Measurements from ENCODE around the gene KIAA0232.
"Not testable (repeated sequence)": the region's sequence is repeated elsewhere in the genome, so short reads cannot be mapped to it uniquely, and the experiment has no call there.

KIAA0232 gene

DNA sequence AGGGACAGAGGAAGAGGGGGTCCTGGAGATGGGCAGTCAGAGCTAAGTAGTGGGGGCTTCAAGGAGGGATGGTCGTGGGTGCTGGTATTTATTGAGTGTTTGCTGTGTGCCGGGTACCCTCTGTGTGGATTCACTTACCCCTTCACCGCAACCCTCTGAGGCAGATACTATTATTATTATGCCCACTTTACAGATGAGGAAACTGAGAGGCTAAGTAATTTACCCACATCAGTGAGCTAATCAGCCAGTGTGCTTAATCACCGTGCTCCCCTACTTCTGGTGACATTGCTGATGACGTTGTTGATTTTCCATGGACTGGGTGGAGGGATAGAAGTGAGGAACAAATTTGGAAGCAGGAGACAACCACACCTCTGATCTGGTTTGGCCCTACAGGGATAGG, 4.1 kb upstream of the KIAA0232 start:
- DNase-seq: no peak

DNA sequence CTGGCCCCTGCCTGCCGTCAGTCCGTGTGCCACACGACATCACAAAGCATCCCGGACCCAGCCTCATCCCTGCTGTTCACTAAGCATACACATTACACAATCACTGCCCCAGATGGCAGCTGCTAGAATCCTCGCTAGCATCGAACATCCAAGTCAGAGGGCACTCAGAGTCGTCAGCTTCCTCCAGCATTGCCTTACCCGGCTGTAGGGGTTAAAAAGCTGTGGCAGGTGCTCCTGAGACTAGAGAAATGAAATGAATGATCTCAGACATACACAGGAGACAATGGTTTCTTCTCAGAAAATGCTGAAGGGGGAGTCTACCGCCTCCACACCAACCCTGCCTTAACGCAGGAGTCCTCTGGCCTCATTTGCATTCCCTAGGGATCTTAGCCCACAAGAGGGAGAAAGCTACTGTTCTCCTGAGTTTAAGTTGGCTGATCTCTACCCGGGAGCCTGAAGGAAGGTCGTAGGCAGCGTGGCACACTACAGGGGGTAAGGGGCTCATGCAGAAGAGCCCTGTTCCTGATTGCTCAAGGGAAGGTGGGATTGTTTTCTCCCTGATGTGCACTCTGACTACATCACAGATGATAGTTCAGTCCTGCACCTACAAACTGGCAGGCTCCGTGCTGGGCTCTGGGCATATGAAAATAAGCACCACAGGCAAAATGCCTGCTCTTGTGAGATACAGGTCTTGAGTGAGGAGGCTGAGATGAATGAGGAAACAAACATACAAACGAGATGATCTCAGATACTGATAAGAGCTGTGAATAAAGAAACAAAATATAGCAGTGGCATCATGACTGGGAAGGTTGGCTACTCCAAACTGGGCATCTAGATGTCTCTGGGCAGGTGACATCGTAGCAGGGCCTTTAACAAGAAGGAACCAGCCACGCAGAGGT, 2.6 kb upstream of the KIAA0232 start:
- peak; percentile 63 for DNase-seq

DNA sequence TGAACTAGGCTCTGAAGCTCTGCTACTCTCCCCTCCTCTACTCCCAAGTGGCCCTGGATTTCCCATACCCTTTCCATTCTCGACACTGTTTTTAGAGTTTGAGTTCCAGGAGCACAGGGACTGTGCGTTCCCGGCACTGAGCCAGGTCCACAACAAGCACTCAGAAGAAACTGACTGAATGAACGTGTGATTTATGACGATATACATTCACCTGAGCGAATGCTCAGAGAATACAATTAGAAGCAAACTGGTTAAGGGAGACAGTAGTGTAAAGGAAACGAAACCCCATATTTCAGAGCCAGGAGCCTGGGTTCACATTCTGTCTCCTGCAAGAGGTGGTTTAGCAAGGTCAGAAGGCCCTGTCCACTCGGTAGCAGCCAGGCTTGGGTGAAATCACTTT, 1.4 kb upstream of the KIAA0232 start:
- no peak for DNase-seq

DNA sequence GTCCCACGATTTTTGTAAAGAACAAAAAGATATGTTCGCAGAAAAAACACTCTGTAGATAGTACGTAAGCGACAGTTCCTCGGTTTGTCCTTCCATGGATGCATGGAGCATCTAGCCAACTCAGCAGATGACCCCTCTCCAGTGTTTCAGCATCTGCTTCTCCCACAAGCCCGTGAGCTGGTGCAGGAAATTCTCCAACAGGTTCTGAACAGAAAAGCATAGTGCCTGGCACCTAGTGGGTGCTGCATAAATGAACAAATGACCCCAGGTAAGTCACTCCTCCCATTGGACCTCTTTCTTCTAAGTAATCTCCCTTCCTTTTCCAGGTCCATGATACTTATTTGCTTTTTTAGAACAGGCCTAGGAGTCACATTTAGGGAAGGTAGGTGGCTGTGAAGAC, 966 bp upstream of the KIAA0232 start:
- DNase-seq: no peak

DNA sequence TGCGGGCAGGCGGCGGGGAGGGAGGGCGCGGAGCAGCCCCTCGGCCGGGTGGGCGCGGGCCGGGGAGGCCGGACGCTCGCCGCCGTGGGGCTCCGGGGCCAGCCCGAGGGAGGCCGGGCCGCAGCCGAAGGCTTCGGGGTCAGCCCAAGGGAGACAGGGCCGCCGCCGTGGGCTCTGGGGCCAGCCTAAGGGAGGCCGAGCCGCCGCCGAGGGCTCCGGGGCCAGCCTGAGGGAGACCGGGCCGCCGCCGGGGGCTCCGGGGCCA, 251 bp downstream of the KIAA0232 start:
- DNase-seq: no peak

DNA sequence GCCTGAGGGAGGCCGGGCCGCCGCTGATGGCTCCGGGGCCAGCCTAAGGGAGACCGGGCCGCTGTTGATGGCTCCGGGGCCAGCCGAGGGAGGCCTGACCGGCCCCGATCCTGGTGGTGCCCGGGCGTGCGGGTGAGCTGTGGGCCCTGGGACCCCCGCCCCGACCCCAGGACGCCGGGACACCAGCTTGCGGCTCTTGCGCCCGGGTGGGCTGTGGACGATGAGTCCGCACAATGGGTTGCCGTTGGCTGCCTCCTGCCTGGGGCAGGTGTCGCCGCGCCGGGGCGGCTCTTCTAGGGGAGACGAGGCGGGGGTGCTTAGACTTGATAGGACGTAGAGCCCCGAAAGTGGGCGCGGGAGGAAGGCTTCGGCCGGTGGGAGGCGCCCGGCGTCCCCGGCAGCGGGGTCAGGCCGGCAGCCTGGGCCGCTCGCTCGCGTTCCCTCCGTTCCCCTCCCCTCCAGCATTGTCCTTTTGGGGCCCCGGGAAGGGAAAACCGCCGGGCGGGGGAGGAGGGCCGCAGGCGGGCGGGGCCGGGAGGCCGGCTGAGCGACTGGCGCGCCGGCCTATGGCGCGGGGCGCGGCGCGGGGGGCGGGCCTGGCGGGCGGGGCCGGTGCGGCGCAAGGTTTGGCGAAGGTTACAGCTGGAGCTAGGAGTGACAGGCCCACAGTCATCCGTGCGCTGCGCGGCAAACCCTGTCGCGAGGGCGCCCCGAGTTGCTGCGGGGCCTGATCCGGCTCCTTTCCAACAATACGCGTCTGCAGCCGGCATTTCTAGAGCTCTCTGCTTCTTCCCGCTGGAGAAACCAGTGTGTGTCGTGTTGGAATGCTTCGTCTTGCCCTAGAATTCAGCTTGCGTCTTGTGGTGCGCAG, 819 bp downstream of the KIAA0232 start:
- peak; percentile 69 for DNase-seq

DNA sequence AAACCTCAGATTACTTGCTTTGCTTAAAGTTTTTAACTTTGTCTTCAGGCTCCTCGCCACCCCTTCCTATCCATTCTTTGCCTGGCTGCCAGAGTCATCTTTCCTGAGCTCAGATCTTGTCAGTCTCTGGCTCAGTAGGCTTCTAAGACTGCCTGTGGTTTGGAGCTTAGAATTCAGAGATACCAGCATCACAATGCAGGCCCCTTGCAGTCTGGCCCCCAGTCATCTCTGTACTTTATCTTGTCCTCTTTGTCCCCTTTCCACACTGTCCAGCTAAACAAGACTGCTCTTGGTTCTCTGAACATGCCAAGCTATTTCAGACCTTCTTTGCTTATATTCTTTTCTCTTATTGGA, 3.0 kb downstream of the KIAA0232 start:
- no peak for DNase-seq

DNA sequence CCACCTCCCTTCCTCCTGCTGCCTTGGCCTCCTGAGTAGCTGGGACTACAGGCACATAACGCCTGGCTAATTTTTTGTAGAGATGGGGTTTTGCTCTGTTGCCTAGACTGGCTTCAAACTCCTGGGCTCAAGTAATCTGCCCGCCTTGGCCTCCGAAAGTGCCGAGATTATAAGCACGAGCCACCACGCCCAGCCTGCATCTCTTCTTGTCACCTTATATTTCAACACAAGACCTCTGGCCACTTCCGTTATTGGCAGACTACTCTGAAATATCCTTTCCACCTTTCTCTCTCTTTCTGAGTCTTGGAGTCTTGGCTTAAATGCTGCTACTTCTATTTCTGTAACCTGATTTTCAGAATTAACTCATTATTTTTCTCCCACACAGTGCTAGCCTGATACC, 5.6 kb downstream of the KIAA0232 start:
- DNase-seq: no peak

DNA sequence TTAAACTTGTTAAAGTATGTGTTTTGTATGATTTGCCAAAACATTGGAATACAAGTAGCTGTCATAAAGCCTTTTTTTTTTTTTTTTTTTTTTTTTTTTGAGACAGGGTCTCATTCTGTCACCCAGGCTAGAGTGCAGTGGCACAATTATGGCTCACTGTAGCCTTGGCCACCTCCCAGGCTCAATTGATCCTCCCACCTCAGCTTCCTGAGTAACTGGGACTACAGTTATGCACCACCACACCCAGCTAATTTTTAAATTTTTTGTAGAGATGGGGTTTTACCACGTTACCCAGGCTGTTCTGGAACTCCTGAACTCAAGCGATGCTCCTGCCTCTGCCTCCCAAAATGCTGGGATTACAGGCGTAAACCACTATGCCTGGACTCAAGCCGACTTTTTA, 8.7 kb downstream of the KIAA0232 start:
- DNase-seq: not testable (repeated sequence)

DNA sequence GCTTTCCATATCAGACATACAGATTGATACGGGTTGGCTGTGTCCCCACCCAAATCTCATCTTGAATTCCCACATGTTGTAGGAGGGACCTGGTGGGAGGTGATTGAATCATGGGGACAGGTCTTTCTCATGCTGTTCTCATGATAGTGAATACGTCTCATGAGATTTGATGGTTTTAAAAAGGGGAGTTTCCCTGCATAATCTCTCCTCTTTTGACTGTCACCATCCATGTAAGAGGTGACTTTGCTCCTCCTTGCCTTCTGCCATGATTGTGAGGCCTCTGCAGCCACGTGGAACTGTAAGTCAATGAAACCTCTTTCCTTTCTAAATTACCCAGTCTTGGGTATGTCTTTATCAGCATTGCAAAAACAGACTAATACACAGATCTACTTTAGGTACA, 9.3 kb downstream of the KIAA0232 start:
- DNase-seq: not testable (repeated sequence)

DNA sequence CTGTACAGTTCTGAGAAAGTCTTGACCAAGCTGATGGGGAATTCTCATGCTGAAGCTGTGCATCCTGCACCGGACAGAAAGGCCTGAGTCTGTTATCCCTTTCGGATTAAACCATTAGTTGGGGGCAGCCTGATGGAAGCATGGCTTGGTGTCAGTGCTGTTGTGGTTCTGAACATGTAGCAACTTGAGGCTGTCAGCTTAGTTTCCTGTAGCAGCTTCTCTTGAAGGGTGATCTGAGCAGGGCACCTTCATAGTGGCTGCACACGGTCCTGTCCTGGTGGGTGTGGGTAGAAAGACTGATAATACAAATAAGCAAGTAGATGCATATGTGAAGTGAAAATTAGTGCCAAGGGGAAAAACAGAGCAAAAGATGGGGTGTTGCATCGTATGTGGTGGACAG, 11.7 kb downstream of the KIAA0232 start:
- DNase-seq: no peak

DNA sequence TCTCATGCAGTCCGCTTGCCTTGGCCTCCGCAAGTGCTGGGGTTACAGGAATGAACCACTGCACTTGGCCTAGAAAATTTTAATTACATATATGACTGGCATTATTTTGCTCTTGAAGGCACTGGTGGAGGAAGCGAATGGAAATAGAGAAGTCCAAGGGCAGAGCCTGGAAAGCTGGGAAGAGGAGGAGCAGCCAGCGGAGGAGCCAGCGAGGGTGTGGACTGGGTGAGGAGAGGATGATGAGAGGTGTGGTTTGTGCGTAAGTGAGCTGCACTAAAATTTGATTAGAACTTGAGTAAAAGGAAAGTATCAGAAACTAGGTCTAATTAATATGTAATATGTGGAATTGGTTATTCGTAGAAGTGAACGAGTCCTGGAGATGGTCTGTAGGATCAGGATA, 13.3 kb downstream of the KIAA0232 start:
- DNase-seq: no peak

DNA sequence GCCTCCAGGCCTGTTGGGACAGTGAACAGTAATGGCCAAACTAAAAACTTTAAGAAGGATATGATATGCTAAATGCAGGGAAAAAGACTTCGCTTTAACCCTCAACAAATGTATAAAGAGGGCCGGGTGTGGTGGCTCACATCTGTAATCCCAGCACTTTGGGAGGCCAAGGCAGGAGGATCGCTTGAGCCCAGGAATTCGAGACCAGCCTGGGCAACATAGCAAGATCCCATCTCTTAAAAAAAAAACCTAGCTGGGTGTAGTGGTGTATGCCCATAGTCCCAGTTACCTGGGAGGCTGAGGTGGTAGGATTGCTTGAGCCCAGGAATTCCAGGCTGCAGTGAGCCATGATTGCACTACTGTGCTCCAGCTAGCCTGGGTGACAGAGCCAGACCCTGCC, 14.8 kb downstream of the KIAA0232 start:
- not testable (repeated sequence) for DNase-seq

DNA sequence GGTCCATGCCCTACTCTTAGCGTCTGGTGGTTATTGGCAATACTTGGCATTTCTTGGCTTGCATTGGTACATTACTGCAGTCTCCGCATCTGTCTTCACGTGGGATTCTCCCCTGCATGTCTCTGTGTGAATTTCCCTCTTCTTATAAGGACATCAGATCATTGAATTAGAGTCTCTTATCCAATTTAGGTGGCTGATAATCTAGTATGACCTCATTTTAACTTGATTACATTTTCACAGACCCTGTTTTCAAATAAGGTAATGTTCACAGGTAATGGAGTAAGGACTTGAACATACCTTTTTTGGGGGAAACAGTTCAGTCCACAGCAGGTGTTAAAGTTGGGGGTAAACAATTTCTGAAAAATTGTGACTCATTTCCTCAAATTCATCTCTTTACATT, 16.6 kb downstream of the KIAA0232 start:
- no peak for DNase-seq

DNA sequence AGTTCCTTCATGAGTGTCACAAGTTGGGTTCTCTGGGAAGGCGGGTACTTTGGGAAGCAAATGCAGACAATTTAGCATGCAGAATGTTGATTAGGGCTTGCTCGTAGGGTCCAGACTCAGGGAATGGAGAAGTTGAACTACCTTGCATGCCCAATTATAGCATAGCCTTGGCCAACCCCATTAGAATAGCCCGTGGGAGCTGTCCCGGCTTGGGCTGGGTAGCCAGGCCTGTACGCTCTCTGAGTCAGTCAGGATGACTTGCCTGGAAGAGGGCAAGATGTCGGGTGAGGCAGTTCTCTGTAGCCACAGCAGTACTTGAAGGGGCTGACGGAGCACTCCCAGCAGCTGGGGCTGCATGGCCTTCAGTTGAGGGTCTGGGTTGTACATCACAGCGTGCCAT, 19.5 kb downstream of the KIAA0232 start:
- no peak for DNase-seq

DNA sequence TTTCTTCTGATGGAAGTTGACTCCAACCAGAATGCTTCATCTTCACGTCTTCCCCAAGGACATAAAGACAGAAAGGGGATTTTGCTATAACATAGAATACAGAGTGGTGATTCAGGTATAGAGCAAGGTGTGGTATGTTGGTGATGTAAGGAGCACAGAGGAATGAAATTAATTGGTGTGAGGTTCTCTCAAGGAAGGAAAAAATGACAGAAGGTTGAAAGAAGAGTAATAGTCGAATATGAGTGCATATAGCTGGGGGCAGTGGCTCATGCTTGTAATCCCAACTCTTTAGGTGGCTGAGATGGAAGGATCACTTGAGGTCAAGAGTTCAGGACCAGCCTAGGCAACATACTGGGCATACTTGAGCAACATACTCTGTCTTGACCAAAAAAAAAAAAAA, 20.1 kb downstream of the KIAA0232 start:
- no peak for DNase-seq

DNA sequence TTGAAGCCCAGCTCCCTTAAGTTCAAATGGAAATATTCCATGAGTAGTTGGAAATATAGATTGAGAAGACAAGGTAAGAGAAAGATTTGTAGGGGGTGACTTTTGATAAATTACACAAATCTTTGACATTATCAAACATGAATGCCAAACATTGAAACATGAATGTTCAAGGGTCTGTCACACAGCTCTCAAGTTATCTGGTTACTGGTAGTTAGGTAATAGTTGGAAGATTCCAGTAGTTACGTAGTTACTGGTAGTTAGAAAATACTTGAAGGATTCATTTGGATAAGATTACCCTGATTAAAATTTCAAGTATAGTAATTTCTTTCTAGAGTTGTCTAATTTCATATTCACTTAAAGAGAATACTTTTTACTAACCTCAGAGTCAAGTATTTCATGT, 20.7 kb downstream of the KIAA0232 start:
- DNase-seq: no peak

DNA sequence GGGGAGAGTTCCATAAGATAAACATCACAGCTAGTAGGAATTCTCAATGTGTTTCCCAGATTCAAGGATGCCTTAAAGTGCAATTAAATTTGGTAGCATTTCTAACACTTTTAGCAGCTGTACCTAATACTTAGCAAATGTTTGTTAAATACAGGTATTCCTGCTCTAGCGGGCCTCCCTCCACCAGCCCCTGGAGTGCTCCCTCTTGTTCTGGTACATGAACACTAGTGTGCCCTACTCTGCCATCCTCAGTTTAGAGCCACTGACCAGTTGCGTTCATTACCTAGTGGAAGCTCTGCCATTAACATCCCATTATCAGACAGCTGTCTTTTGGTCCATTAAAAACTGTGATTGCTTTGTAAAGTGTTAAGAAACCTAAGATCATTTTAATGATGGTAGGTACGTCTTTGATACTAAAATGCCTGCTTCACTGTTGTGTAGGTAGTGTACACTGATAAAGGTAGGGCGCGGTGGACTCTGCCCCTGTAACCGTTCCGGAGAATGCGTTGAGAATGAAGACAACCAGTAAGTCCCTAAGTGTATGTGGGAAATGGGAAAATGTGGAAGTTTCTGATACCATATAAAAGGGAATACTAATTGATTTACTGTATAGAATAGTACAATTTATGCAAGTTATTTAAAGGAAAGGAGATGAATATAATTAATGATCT, 21.7 kb downstream of the KIAA0232 start:
- no peak for DNase-seq

DNA sequence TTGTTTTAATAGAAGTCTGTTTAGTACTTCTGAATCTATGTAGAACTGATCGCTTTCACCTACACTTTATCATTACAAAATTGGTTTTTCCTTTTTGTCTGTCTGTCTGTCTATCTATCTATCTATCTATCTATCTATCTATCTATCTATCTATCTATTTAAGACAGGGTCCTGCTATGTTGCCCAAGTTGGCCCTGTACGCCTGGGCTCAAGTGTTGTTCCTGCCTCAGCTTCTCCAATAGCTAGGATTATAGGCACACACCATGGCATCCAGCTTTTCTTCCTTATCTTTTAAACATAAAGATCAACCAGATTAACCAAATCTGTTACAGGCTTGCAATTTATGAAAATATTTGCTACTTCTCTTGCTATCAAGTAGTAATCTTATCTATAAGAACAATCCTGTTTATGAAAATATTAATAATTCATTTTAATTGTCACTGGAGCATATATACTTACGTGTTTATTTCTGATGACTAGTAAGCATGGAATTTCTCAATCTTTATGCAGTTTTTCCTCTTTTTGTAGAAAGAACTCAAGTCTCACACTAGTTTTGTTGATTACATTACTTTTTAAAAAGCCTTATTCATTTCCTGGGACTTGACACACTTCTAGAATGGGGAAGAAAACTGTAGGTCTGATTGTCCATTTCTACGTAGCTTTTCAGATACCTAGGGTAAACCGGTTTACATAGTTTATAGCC, 24.5 kb downstream of the KIAA0232 start:
- DNase-seq: no peak

DNA sequence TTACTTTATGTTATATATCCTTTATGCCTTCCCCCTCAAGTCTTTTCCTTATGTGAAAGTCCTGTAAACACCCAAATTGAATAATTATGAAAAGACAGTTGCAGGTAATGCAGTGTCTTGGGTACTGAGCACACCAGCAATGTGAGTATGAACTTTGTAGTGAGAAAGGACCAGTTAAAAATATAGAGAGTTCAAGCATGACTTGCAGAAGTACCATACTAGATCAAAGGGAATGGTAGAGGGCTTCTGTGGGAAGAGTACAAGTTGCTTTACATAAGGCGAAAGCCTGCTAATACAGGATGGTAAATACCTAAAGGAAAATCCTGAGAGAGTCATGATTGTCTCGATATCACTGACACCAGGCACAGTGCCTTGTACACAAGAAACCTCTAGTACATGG, 25.7 kb downstream of the KIAA0232 start:
- no peak for DNase-seq

DNA sequence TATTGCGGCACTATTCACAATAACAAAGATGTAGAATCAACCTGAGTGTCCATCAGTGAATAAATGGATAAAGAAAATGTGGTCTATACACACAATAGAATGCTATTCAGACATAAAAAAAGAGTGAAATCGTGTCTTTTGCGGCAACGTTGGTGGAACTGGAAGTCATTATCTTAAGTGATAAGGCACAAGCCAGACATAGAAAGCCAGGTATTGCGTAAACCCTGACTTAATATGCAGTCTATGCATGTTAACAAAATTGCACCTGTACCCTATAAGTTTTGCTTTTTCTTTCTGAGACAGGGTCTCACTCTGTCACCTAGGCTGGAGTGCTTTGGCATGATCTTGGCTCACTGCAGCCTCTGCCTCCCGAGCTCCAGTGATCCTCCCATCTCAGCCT, 28.6 kb downstream of the KIAA0232 start:
- no peak for DNase-seq

DNA sequence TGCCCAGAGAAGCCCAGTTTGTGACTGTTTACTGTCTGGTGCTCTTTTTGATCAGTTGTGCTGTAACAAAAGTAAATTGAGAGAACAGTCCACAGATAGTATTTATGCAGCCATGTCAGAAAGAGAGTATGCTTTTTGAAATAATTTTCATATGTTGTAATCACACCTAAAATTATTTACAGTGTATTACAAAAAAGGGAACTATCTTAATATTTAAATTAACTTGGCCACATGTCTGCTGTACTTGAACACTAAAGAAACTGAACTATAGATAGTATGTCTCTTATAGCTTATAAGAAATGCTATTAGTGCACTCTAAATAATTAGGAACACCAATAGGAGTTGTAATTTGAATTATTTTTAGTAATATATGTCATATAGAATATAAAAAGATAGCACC, 30.2 kb downstream of the KIAA0232 start:
- DNase-seq: no peak

DNA sequence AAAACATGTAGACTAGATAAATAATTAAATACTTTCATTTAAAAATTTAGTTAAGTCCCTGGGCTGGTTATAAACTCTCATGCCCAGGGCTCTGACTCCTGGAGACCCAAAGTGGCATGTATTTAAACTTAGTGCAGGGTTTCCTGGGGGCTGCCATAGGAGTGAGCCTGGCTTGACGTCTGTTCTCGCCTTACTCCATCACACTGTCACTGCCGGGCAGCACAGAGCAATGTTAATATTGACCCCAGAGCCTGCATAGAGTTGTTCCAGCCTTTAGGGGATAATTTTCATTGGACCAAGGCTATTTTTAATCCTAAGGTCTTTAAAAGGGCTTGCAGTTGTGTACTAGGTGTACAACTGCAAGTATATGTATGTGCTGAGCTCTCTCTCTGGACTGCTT, 31.2 kb downstream of the KIAA0232 start:
- DNase-seq: no peak

Measured in NCI-H2171 (cell line).